Left renal cortex interstitium (tissue), 4 donors: ENCODE results near the gene OTC. TPM values are rescaled to one million over a fixed set of nuclear protein-coding genes. Genes with fewer than 3 reads are reported as not detected.

ENCODE experiments used
- DNase-seq, 4 donors: peaks; one replicate each; pipeline ENCODE4 v3.0.0-alpha.2; 2013; ENCODE audit warnings: low read depth in 4 of 4, low spot score in 2 of 4, missing footprints in 1 of 4
- polyA plus RNA-seq, 4 donors: library from polyadenylated mRNA; unstranded; fragments of 120-200 nt; gene quantifications; one replicate each; pipeline ENCODE4 v1.2.1, GENCODE V29; 2013; ENCODE audit not compliant: insufficient read length in 4 of 4

The OTC gene
- polyA plus RNA-seq, 4 donors = 0.09 to 0.49 (median 0.13) TPM; not detected in 1

DNA sequence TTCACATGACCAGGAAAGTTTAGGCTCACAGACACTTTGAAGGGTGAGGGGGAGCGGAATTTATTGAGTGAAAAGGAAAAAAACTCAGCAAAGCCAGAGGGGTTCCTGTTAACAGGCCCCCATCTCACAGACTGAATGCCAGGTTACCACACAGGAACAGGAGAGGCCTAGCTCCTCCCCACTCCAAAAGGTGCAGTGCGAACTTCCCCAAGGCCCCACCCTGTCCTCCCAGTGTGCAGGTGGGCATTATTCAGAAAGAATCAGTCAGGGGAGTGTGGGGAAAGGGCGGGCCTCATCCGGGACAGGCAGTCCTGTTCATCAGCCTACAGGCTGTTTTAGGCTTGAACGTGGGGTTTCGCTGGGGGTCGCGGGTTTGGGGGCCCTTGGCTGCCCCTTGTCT lies 4.0 kb downstream of the OTC start:
- no peak for DNase-seq

- no peak for DNase-seq
Measured at GRCh38 chrX:38357747-38358673, 5.6 kb downstream of the OTC start.

DNA sequence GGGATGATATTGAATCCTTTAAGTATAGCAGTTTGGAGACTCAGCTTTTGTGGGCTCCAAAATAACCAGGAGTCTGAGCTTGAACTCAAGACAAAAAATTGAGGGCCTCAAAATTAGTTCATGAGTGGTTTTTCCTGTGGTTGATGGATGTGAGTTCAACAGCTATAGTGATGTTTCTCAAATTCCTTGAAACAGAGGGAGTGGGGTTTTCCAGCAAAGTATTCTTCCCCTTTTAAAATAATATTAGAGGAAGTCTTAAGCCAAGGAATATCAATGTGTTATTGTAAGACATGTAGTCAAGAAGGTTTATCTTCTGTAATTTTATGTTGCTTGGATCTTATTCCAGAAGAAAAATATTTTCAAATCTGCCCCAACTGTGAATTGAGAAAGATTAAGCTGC lies 10.6 kb downstream of the OTC start:
- no peak for DNase-seq

GRCh38 chrX:38365954-38366353 lies 13.6 kb downstream of the OTC start:
- no peak for DNase-seq

GRCh38 chrX:38368774-38369173 lies 16.4 kb downstream of the OTC start:
- DNase-seq = no peak

DNA sequence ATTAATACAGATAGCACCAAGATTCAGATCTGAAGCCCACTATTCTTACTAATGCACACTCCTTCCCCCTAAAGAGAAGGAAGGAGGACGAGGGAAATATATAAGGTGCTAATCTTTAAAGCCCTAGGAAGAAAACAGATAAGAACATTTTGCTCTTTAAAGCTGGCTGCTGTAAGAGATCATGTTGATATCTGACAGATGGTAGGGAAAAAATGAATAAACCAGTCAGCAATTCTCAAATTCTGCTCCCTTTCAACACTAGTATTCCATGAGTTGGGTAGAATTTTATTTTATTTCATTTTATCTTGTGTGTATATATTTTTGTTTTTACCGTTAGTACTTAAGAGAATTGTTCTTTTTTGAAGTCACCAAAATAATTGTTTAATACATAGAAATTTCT lies 19.2 kb downstream of the OTC start:
- DNase-seq = no peak

- DNase-seq = no peak
Measured at GRCh38 chrX:38374431-38374830, 22.0 kb downstream of the OTC start.

DNA sequence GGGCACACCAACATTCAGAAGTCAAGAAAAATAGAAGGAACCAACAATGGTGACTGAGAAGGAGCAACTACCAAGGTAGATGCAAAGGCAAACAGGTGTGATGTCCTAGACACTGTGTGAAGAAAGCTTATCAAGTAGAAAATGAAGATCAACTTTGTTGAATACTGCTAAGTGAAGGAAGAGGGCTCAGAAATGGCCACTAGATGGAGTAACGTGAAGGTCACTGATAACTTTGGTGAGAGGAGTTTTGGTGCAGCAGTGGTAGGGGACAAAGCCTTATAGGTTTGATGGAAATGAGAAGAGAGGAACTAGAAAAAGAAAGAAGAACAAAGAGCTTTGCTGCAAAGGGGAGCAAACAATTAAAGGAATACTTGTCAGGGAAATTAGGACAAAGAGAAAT lies 23.5 kb downstream of the OTC start:
- DNase-seq = no peak

DNA sequence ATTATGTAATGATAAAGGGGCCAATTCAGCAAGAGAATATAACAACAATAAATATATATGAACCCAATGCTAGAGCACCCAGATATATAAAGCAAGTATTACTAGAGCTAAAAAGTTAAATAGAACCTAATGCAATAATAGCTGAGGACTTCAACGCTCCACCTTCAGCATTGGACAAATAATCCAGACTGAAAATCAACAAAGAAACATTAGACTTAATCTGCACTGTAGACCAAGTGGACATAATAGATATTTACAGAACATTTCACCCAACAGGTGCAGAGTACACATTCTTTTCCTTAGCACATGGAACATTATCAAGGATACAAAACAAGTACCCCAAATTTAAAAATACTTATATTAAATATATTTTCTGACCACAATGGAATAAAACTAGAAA lies 24.3 kb downstream of the OTC start:
- no peak for DNase-seq

DNA sequence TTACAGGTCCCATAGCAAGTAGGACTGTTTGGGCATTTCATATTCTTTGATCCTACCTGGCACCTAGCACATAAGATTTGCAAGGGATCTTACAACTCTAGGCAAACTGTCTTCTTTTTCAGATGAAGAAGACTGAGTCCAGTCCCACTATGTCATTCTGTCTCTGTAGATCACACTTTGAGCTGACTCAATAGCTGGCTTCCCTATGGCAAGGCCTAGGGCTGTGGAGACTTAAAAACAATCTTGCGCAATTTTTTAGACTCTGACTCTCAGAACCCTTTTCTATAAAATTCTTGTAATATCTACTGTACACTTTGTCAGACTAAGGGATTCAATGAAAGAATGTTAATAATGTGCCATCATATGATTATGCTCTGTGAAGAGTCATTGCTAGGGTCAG lies 26.7 kb downstream of the OTC start:
- no peak for DNase-seq

DNA sequence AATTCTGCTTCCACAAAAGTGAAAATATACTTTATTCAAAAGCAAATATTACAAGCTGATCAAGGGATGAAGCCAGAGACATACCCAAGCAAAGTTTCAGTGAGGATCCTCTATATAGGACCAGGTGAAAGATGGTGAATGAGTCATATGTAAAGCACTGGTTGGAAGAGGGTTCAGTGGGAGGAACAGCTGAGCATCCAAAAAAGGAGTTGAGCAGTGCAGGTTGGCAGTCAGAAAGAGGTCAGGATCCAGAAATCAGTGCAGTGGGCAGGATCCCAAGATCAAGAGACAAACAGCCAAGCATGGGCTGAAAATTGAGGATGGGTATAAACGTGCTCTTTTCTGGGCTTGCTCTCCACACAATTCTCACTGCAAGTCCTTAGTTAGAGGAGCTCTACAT lies 30.3 kb downstream of the OTC start:
- no peak for DNase-seq

GRCh38 chrX:38400389-38400910 lies 48.0 kb downstream of the OTC start:
- no peak for DNase-seq

DNA sequence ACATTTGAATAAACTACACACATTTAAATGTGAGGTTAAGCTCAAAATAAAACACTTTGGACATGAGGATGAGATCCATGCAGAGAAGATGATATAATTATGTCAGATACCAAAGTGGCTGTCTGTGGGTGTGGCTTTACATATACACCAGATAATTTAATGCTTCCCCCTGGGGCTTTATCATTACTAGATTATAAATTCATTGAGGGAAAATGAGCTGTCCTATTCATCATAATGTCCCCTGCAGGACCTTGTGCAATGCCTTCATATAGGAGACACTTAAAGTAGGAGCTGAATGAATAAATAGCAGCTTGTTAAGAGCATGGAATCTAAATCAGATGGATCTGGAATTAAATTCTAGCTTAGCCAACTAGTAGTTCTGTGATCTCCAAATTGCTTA lies 49.7 kb downstream of the OTC start:
- no peak for DNase-seq

DNA sequence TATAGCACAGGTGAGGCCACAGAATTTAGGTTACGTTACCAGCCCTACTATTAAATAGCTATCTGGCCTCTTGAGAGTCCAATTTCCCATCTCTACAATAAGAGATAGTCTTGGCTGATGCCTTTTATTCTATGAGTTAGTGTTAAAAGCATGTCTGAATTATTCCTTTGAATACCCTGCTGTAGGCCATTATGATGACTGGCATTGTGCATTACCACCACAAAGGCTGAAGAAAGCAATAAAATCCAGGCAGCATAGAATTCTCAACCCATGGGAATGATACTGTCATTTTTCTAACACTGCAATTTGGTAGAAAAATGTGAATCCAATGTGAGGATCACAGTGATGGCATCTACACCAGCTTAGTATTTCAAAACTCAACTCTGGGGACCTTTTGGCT lies 51.4 kb downstream of the OTC start:
- DNase-seq = no peak

- no peak for DNase-seq
Measured at GRCh38 chrX:38407126-38407525, 54.7 kb downstream of the OTC start.

DNA sequence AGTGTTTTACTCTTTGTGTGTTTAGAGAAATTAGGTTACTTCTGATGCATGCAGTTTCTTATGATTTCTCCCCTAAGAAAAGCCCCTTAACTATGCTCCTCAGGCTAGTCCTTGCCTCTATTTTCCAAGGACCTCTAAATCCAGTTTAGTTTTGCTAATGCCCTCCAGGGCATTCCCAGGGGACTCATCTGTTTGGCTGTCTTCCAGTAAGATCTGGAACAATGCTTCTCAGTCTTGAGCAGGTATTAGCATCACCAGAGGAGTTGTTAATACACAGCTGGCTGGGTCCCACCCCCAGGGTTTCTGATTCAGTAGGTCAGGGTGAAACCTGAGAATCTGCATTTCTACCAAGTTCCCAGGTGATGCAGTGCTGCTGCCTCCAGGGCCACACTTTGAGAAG lies 56.9 kb downstream of the OTC start:
- no peak for DNase-seq

GRCh38 chrX:38426785-38427184 lies 74.4 kb downstream of the OTC start:
- DNase-seq = no peak

- DNase-seq = no peak
Measured at GRCh38 chrX:38431525-38431924, 79.1 kb downstream of the OTC start.

GRCh38 chrX:38435130-38435529 lies 82.7 kb downstream of the OTC start:
- no peak for DNase-seq

GRCh38 chrX:38437093-38437492 lies 84.7 kb downstream of the OTC start:
- DNase-seq = no peak

GRCh38 chrX:38438321-38438720 lies 85.9 kb downstream of the OTC start:
- no peak for DNase-seq

DNA sequence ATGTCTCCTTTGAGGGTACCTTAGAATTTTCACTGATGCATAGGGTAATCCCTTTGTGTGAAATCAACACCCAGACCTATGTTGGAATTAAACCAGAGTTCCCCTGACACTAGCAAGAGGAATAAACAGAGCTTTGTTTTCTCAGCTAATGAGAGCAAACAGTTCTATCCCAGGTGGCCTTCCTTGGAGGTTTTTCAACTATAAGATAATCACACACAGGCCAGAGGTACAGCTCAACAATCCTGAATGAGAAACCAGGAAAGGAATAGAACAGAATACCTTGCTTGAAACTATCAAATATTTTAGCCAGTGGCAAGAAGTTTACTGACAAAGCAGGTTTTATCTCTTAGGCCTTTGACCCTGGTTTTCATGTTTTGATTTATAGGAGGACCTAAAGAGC lies 100.2 kb downstream of the OTC start:
- no peak for DNase-seq
